ENCODE data around the gene BMPR2.

GRCh38 chr2:202378001-202378400 is 1.9 kb downstream of the BMPR2 start:
- TF ChIP-seq POLR2AphosphoS5 (IDR thresholded peaks at IDR 0.05): no peak
- TF ChIP-seq, protein P1, sequence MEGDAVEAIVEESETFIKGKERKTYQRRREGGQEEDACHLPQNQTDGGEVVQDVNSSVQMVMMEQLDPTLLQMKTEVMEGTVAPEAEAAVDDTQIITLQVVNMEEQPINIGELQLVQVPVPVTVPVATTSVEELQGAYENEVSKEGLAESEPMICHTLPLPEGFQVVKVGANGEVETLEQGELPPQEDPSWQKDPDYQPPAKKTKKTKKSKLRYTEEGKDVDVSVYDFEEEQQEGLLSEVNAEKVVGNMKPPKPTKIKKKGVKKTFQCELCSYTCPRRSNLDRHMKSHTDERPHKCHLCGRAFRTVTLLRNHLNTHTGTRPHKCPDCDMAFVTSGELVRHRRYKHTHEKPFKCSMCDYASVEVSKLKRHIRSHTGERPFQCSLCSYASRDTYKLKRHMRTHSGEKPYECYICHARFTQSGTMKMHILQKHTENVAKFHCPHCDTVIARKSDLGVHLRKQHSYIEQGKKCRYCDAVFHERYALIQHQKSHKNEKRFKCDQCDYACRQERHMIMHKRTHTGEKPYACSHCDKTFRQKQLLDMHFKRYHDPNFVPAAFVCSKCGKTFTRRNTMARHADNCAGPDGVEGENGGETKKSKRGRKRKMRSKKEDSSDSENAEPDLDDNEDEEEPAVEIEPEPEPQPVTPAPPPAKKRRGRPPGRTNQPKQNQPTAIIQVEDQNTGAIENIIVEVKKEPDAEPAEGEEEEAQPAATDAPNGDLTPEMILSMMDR (IDR thresholded peaks at IDR 0.05): no peak
- no peak for TF ChIP-seq POLR2A (IDR thresholded peaks at IDR 0.05; ENCODE audit: low read depth)
- TF ChIP-seq EP300 (IDR thresholded peaks at IDR 0.05): no peak

Data from esophagus muscularis mucosa (tissue), 4 donors.